Measurements from ENCODE around the gene CPN1.
A peak's percentile ranks its signal among the peaks of the same experiment; 100 is the strongest.

Gene CPN1

DNA sequence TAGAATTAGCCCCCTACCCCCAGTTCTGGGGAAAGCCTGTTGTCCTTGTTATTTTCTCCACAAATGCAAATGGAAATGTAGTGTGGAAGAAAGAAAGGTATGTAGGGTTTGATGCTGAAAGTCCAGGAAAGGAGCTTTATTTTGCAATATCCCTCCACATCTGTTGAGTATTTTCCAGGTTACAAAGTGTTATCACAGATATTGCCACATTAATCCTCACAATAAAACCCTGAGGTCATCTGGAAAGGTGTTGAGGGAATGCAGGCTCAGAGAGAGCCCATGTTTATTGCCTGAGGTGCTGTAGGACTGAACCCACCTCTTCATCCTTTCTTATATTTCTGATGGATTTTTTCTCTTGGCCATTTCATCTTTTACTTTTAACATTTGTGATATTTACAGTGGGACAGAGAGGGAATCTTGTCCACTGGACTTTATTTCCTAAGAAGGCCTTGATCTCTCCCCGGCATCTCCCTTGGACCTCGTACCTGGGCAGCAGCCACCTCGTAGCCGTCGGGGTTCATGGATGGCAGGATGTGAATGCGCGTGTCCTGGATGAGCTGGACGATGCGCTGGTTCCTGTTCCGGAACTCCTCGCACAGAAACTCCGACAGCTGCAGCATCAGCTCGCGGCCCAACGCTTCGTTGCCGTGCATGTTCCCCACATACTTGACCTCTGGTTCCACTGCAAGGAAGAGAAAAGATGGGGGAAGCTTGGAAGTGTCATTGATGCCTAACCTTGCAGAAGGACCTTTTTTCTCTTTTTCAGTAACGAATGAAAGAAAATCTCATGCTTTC is 6.0 kb downstream of the CPN1 start:
- DNase-seq = no peak

GRCh38 chr10:100072514-100072913 is 9.2 kb downstream of the CPN1 start:
- no peak for DNase-seq

DNA sequence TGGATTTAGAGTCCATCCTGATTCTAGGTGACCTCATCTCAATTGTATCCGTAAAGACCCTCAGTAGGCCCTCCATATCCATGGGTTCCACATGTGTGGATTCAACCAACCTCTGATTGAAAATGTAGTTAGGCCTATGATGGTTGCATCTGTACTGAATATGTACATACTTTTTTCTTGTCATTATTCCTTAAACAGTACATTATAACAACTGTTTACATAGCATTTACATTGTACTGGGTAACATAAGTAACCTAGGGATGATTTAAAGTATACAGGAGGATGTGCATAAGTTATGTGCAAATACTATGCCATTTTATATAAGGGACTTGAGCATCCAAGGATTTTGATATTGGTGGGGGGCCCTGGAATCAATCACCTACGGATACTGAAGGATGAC is 10.1 kb downstream of the CPN1 start:
- no peak for DNase-seq

DNA sequence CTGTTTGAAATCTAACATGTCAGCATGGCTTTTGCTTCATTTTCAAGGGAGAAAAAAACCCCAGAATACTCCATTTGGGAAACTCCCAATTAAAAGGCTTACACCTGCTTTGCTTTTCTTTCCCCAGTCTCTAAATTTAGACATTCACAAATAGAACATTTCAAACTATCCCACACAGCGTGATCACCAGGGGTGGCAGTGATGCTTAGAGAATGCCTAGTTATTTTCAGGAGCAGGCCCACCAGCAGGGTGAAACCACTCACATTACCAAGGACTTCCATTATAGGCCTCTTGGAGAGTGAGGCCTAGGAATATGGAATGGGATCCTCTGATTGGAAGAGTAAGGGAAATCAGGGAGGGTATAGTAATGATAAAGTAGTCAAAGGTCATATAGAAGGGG is 14.2 kb downstream of the CPN1 start:
- no peak for DNase-seq

DNA sequence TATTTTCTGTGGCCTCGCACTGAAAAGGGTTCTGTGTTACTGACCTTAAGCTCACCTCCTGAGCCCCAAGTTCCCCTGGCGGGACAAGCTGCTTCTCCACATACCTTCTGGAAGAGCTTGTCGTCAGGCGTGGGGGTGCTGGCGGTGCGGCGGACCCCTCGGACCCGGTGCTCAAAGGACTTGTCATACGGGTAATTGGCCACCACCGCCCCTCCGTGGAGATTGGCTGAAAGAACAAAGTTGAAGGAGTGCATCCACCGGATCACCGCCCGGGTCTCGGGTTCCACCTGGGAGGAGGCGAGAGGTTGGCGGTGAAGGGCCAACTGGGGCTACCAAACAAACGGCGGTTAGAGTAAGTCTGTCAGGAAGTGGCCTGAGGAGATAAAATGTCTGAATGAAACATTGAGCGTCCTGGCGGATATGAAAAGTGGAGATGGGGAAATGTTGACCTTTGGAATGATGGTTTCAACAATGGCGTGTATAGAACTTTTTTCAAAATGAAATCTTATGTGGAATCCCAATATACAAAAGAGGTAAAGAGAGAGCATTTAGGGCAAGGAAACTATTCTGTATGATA is 16.5 kb downstream of the CPN1 start:
- no peak for DNase-seq

GRCh38 chr10:100061401-100061800 is 20.3 kb downstream of the CPN1 start:
- DNase-seq = no peak

GRCh38 chr10:100057948-100058347 is 23.7 kb downstream of the CPN1 start:
- no peak for DNase-seq

DNA sequence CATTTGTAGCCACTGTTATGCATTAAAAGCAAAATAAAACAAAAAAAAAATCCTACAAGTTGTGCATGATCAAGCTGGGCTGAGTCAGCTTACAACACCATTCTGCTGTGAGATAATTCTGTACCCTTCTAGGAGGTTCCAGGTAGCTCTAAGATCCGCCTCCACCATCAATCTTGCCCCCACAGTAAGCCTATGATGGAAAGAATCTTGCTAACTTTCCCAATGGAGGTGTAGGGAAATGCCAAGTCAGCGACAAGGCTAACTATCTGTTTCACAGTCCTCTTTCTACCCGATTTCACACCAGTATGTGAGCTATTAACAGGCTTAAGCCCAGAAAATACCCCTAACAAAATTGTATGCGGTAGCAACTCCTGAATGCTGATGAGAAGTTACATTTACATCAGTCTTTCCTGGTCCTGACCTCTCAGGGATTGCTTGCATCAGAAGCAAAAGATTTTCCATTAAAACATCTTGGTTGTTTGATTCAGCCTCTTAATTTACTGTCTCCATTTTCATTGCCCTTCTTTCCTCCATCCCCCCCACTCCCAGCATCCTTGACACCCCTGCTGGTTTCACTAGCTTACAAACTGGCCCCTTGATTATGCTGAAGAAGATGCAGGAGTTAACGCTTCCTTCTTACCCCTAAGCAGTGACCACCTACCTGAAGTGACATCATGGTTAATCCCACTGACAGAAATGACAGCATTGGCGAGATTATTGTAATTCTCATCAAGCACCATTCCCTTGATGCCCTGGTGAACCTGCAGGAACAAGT is 27.8 kb downstream of the CPN1 start:
- DNase-seq = no peak

- DNase-seq = peak; percentile 81
Observed at GRCh38 chr10:100046021-100046486, 35.6 kb downstream of the CPN1 start.

DNA sequence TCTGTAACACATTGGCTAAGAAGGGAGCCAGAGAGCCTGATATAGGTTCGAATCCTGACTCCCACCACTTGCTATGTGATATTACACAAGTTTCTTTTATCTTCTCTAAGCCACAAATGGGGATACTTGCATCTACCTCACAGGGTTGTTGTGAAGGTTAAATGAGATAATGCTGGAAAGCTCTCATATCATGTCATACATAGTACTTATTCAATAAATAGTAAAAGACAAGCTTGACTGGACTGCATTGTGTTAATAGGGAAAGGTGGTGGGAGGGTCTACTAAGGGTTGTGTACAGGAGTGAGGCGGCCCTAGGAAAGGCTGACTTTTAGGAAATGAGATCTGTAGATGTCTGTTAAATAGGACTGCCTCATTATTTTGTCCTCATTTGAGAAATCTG is 36.1 kb downstream of the CPN1 start:
- DNase-seq = no peak

DNA sequence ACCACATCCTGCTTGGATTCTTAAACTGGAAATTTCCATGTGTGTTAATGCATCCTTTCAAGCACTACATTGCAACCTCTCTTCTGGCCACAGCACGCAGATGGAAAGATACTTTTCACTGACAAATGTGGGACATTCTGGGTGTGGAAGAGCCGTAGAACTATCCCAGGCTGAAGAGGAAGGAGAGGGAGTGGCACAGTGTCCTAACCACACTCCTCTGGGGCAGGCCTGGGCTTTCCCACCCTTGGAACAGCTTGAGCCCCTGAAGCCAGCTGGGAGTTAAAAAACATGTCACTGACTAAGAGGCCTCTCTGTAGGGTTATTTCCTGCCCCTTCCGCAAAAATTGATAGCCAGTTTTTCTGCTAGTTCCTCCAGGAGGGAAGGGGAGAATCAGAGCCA is 37.9 kb downstream of the CPN1 start:
- no peak for DNase-seq

DNA sequence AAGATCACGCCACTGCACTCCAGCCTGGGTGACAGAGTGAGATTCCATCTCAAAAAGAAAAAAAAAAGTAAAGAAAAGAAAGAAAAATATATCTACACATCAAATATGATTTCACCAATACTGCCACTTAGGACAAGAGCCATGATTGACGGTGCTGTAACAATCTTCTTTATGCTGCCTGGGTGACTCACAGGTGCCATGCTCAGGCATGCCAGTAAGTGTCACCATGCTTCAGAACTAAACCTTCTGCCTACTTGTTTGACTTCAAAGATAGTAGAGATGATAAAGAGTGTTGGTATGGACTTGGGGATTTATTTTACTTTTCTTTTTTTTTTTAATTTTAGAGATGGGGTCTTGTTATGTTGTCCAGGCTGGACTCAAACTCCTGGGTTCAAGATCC is 38.3 kb downstream of the CPN1 start:
- DNase-seq = peak; percentile 28

DNA sequence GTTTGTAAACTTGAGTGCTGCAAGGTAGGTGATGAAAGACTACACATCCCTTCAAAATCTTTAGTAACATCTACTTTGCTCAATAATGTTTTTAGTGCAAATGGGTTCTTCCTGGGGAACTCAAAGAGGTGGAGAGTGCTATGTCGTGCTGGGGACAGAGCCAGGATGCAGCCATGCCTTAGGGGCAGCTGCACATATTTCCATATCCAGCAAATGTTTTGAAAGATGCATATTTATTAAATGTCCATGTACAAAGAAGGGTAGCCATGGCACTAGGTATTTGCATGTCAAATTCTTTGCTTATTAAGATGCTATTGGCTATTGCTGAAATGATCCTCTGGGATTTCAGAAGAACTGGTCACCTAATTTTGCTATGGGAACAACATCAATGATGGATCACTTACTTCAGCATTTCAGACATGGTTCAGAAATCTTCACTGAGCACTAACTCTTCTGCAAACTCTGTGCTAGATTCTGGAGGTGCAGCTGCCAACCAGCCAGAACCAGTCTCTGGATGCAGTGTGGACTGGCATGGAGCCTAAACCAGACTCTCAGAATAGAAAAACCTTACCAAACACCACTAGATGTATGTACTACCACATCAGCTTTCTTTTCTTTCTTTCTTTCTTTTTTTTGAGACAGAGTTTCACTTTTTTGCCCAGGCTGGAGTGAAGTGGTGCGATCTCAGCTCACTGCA is 40.2 kb downstream of the CPN1 start:
- no peak for DNase-seq

GRCh38 chr10:100038561-100039071 is 43.1 kb downstream of the CPN1 start:
- DNase-seq = no peak

- no peak for DNase-seq
Observed at GRCh38 chr10:100037758-100038315, 43.8 kb downstream of the CPN1 start.

- no peak for DNase-seq
Observed at GRCh38 chr10:100036850-100037249, 44.8 kb downstream of the CPN1 start.

DNA sequence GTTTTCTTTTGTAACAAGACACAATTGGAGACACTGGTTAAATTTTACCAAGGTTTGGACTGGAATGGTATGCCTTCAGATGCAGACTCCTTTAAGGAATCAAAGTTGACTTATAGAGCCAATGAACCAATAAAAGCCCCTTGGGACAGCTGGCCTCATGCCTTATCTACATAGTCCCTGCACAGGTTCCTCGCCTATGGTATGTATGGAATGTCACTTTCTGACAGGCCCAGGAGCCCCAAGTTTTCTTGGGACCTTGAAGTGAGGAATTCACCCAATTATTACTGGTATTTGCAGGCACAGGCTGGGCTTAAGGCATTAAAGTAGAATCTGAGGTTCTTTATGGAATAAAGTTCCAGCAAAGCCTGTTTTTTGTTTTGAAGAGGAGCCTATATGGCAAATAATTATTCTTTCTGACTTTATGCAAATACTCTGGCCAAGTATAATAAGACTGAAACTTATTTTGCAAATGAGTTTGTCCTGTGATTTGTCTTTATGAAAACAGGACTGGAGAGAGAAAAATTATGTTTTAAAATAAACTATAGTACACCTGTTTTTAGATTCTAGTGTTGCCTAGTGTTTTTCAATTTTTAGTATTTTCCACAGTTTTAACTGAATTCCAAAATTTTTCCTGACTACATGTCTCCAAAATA is 47.8 kb downstream of the CPN1 start:
- no peak for DNase-seq

DNA sequence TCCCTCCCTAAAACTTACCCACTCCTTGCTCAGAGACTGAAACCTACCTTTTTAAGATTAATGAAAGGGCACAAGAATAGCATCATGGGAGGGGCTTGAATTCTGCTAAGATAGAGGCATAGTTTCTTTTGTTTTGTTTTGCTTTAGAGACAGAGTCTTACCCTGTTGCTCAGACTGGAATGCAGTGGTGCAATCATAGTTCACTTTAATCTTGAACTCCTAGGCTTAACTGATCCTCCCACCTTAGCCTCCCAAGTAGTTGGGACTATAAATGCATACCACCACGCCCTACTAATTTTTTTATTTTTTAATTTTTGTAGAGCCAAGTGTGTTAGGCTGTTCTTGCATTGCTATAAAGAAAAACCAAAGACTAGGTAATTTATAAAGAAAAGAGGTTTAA is 54.3 kb downstream of the CPN1 start:
- no peak for DNase-seq

GRCh38 chr10:100025576-100025975 is 56.1 kb downstream of the CPN1 start:
- DNase-seq = no peak

DNA sequence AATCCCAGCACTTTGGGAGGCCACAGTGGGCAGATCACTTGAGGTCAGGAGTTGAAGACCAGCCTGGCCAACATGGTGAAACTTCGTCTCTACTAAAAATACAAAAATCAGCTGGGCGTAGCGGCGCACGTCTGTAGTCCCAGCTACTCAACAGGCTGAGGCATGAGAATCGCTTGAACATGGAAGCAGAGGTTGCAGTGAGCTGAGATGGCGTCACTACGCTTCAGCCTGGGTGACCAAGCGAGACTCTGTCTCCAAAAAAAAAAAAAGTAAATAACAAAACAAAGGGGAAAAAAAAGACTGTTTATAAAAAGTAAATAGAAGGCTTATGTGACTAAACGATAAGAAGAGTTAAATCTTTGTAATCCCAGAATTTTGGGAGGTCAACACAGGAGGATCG is 56.9 kb downstream of the CPN1 start:
- no peak for DNase-seq

DNA sequence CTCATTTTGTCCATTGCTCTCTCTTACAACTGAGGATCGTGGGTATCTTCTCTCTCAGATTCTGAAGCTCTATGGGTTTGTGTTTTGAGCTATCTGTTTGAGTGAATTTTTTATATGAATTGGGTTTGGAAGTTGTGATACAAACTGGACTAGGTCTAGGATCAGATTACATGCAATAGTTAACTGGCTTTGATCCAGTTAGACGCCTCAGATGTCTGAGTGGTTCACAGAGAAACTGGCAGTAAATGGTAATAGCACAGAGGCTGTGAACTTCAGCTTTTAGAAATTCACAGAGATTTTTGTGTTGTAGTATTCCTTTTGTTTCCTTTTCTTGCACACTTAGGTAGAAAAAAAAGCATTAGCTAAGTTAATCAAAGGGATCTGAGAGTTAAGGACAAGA is 59.3 kb downstream of the CPN1 start:
- DNase-seq = no peak

DNA sequence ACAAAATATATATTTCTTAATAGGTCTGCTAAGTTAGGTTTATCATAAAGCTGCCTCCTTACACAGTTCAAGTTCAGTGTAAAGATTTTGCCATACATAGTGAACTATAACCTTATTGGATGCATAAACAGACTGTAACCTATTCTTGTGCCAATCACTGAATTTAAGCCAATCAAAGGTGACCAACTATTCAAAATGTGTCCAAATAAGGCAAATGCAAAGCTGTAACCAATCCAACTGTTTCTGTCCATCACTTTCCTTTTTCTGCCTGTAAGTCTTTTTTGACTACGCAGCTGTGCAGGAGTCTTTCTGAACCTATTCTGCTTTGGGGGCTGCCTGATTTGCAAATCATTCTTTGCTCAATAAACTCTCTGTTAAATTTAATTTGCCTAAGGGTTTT is 60.3 kb downstream of the CPN1 start:
- DNase-seq = no peak

All from activated CD4-positive, alpha-beta T cell treated with anti-CD3 and anti-CD28 coated beads, Interleukin-10, Interleukin-2, amounts not matched to agents 100 ng/mL and 50 ng/mL, durations not matched to agents 16 hours and 8 hours (primary cell).